ENCODE data around the gene OR2J3.

- TF ChIP-seq EZH2phosphoT487 (IDR thresholded peaks at IDR 0.05; ENCODE audit: low read depth) = no peak
- TF ChIP-seq, protein P1, sequence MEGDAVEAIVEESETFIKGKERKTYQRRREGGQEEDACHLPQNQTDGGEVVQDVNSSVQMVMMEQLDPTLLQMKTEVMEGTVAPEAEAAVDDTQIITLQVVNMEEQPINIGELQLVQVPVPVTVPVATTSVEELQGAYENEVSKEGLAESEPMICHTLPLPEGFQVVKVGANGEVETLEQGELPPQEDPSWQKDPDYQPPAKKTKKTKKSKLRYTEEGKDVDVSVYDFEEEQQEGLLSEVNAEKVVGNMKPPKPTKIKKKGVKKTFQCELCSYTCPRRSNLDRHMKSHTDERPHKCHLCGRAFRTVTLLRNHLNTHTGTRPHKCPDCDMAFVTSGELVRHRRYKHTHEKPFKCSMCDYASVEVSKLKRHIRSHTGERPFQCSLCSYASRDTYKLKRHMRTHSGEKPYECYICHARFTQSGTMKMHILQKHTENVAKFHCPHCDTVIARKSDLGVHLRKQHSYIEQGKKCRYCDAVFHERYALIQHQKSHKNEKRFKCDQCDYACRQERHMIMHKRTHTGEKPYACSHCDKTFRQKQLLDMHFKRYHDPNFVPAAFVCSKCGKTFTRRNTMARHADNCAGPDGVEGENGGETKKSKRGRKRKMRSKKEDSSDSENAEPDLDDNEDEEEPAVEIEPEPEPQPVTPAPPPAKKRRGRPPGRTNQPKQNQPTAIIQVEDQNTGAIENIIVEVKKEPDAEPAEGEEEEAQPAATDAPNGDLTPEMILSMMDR (IDR thresholded peaks at IDR 0.05; ENCODE audit: low read depth, low read length) = no peak
Observed at GRCh38 chr6:29130644-29131043, 22.8 kb downstream of the OR2J3 start.

Measured in OCI-LY3 (cell line).